ENCODE measurements around the gene ZNF740. TPM values are rescaled to one million over a fixed set of nuclear protein-coding genes. Genes with fewer than 3 reads are reported as not detected.

Gene ZNF740
- polyA plus RNA-seq, 1 donor = 28.3 TPM

- DNase-seq = no peak
Measured at GRCh38 chr12:53227836-53228235, 47.3 kb downstream of the ZNF740 start.

- no peak for DNase-seq
Measured at GRCh38 chr12:53229454-53229853, 48.9 kb downstream of the ZNF740 start.

GRCh38 chr12:53230108-53230845 lies 49.8 kb downstream of the ZNF740 start:
- no peak for DNase-seq

GRCh38 chr12:53231671-53231920 lies 51.1 kb downstream of the ZNF740 start:
- no peak for DNase-seq

GRCh38 chr12:53231921-53232645 lies 51.6 kb downstream of the ZNF740 start, which contains the start of gene RARG:
Gene RARG, minus strand, starts transcription at chr12:53232209. Its CDS starts 4,664 bp downstream, at chr12:53227545.
- DNase-seq = peak; percentile 56

GRCh38 chr12:53232646-53233461 lies 52.3 kb downstream of the ZNF740 start:
- no peak for DNase-seq

- no peak for DNase-seq
Measured at GRCh38 chr12:53233671-53234121, 53.2 kb downstream of the ZNF740 start.

- DNase-seq = no peak
Measured at GRCh38 chr12:53234271-53234914, 53.9 kb downstream of the ZNF740 start.

GRCh38 chr12:53235164-53235563 lies 54.6 kb downstream of the ZNF740 start:
- no peak for DNase-seq

GRCh38 chr12:53235742-53236442 lies 55.4 kb downstream of the ZNF740 start:
- DNase-seq = no peak

GRCh38 chr12:53236443-53237111 lies 56.1 kb downstream of the ZNF740 start:
- DNase-seq = no peak

- DNase-seq = no peak
Measured at GRCh38 chr12:53239643-53240258, 59.2 kb downstream of the ZNF740 start.

- DNase-seq = no peak
Measured at GRCh38 chr12:53241623-53242412, 61.3 kb downstream of the ZNF740 start.

- no peak for DNase-seq
Measured at GRCh38 chr12:53244337-53244736, 63.8 kb downstream of the ZNF740 start.

Other genes starting within 250 kb of the ZNF740 start
- 2.7 TPM for gene KRT18, start 231.6 kb upstream of the ZNF740 start, polyA plus RNA-seq (ENCODE audit: insufficient read length)
- gene EIF4B, start 174.3 kb upstream of the ZNF740 start, polyA plus RNA-seq (ENCODE audit: insufficient read length) = 448 TPM
- 124 TPM for gene TNS2, start 130.7 kb upstream of the ZNF740 start, polyA plus RNA-seq (ENCODE audit: insufficient read length)
- gene SPRYD3, start 101.3 kb upstream of the ZNF740 start, polyA plus RNA-seq (ENCODE audit: insufficient read length) = 17.4 TPM
- 49.2 TPM for gene IGFBP6, start 83.1 kb upstream of the ZNF740 start, polyA plus RNA-seq (ENCODE audit: insufficient read length)
- gene SOAT2, start 77.2 kb upstream of the ZNF740 start, polyA plus RNA-seq (ENCODE audit: insufficient read length) = 0.10 TPM
- gene CSAD, start 203 bp downstream of the ZNF740 start, polyA plus RNA-seq (ENCODE audit: insufficient read length) = 60.7 TPM
- gene ITGB7, start 26.5 kb downstream of the ZNF740 start, polyA plus RNA-seq (ENCODE audit: insufficient read length) = 0.76 TPM
- 24.8 TPM for gene RARG, start 51.5 kb downstream of the ZNF740 start, polyA plus RNA-seq (ENCODE audit: insufficient read length)
- gene ESPL1, start 87.6 kb downstream of the ZNF740 start, polyA plus RNA-seq (ENCODE audit: insufficient read length) = 5.1 TPM
- gene PFDN5, start 114.8 kb downstream of the ZNF740 start, polyA plus RNA-seq (ENCODE audit: insufficient read length) = 416 TPM
- gene MYG1, start 119.0 kb downstream of the ZNF740 start, polyA plus RNA-seq (ENCODE audit: insufficient read length) = 38.9 TPM
- 55.9 TPM for gene AAAS, start 140.9 kb downstream of the ZNF740 start, polyA plus RNA-seq (ENCODE audit: insufficient read length)
- gene SP7, start 155.6 kb downstream of the ZNF740 start, polyA plus RNA-seq (ENCODE audit: insufficient read length) = 0.13 TPM
- 39.9 TPM for gene SP1, start 199.5 kb downstream of the ZNF740 start, polyA plus RNA-seq (ENCODE audit: insufficient read length)
- gene AMHR2, start 243.1 kb downstream of the ZNF740 start, polyA plus RNA-seq (ENCODE audit: insufficient read length) = not detected